Epithelial cell of proximal tubule (primary cell): ENCODE results near the gene DBX1. TPM values are rescaled to one million over a fixed set of nuclear protein-coding genes. Genes with fewer than 3 reads are reported as not detected.

Source experiments
- DNase-seq: peaks from one replicate; pipeline ENCODE4 v3.0.0-alpha.2; 2011; ENCODE audit warnings: low read depth
- H3K4me3 ChIP-seq: 2 replicates; pipeline ENCODE4 v1.5.1; 2011; ENCODE audit warnings: low read depth, mild to moderate bottlenecking, low read length
- total RNA-seq: library from RNA; depleted of rRNA; stranded (reverse); fragments of >200 nt; gene quantifications from 2 replicates; pipeline ENCODE4 v1.2.3, GENCODE V29; 2015
- TF ChIP-seq, protein P1 (sequence below): conservative IDR thresholded peaks from 2 replicates; pipeline ENCODE4 v1.5.1; 2012; ENCODE audit warnings: low read depth, mild to moderate bottlenecking, low read length

Gene DBX1
- total RNA-seq, 1 donor from 2014 or later = not detected

DNA sequence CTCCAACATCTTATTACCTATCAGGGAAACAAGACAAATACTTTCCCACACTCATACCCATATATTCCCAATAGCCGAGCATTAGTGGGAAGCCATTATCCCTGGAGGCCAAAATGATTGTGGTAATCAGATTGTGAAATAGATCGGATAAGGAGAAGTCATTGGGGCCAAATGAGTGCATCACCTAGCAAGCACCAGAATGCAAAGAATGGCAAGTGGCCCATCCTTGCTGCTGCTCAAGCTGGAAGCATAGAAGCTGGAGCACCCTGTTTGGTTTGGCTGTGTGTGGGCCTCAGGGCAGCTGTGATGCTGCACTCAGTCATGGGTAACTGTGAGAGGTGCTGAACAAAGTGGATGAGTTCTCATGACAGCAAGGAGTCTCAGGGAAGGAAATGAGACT is 18.7 kb upstream of the DBX1 start:
- no peak overlapping the region for H3K4me3 ChIP-seq
- TF ChIP-seq, protein P1, sequence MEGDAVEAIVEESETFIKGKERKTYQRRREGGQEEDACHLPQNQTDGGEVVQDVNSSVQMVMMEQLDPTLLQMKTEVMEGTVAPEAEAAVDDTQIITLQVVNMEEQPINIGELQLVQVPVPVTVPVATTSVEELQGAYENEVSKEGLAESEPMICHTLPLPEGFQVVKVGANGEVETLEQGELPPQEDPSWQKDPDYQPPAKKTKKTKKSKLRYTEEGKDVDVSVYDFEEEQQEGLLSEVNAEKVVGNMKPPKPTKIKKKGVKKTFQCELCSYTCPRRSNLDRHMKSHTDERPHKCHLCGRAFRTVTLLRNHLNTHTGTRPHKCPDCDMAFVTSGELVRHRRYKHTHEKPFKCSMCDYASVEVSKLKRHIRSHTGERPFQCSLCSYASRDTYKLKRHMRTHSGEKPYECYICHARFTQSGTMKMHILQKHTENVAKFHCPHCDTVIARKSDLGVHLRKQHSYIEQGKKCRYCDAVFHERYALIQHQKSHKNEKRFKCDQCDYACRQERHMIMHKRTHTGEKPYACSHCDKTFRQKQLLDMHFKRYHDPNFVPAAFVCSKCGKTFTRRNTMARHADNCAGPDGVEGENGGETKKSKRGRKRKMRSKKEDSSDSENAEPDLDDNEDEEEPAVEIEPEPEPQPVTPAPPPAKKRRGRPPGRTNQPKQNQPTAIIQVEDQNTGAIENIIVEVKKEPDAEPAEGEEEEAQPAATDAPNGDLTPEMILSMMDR = no peak
- DNase-seq = no peak

- DNase-seq = no peak
- H3K4me3 ChIP-seq = no peak overlapping the region
- TF ChIP-seq, protein P1 = no peak
Observed at GRCh38 chr11:20177136-20177535, 16.9 kb upstream of the DBX1 start.

GRCh38 chr11:20172721-20173447 is 12.6 kb upstream of the DBX1 start:
- no peak overlapping the region for H3K4me3 ChIP-seq
- no peak for DNase-seq
- TF ChIP-seq, protein P1 = no peak

DNA sequence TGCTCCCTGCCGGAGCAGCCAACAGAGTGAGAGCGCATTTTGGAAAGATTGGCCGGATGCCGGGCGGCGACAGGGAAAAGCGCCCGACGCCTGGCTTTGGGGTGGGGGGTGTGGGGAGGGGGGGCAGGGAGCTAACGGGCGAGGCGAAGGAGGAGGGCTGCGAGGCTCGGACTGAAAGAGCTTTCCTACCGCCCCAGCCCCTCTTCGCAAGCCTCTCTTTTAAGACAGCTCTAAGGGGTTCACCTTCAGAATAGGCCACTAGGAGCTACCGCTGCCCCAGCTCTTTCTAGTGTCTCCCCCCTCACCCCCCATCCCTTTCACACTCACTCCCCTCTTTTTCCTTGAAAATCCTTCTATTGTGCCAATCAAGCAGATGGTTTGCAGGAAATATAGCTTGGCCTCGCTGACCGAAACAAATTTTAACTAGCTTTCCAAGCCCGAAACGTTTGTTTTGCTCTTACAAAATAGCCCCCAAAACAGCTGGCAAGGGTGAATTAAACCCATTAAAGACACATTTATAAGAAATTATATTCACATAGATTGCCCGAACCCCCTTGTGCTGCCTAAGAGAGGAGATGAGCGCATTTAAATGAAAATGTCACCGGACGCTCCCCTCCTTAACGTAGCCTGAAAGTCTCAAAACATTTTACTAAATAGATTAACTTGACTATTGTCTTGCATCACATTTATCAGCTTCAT is 3.7 kb upstream of the DBX1 start:
- no peak overlapping the region for H3K4me3 ChIP-seq
- no peak for DNase-seq
- TF ChIP-seq, protein P1 = no peak

- TF ChIP-seq, protein P1 = no peak
- DNase-seq = no peak
Observed at GRCh38 chr11:20162824-20163782, 2.8 kb upstream of the DBX1 start.

GRCh38 chr11:20161923-20162744 is 1.9 kb upstream of the DBX1 start:
- H3K4me3 ChIP-seq = no peak overlapping the region
- no peak for DNase-seq
- TF ChIP-seq, protein P1 = no peak

More at GRCh38 chr11:20162824-20163782, 2.8 kb upstream of the DBX1 start:
- peak overlapping the region; percentile 19 for H3K4me3 ChIP-seq
